Suprapubic skin (tissue), 3 donors: ENCODE data around the gene UEVLD.
"Not testable (repeated sequence)": the region's sequence is repeated elsewhere in the genome, so short reads cannot be mapped to it uniquely, and the experiment has no call there.

Experiments used
- CTCF ChIP-seq, 2 donors: fragments of 200-600 bp in 1 of 2; fragments of 450-650 bp in 1 of 2; sonication (generic) in 1 of 2; IDR thresholded peaks; one replicate each; pipeline ENCODE4 v1.5.1; 2016 to 2019; ENCODE audit warnings: antibody characterized with exemption in 2 of 2, mild to moderate bottlenecking in 1 of 2, moderate library complexity in 1 of 2
- EP300 ChIP-seq: sonication (generic); formaldehyde crosslinking; IDR thresholded peaks from one replicate; pipeline ENCODE4 v1.6.1; 2017; ENCODE audit warnings: antibody characterized with exemption
- POLR2A ChIP-seq, 2 donors: fragments of 450-650 bp; IDR thresholded peaks; one replicate each; pipeline ENCODE4 v1.6.1; 2017; ENCODE audit warnings: antibody characterized with exemption in 2 of 2, mild to moderate bottlenecking in 2 of 2, moderate library complexity in 2 of 2

GRCh38 chr11:18594088-18594487 lies 5.6 kb upstream of the UEVLD start:
- not testable (repeated sequence) for TF ChIP-seq CTCF (IDR thresholded peaks at IDR 0.05); POLR2A (IDR thresholded peaks at IDR 0.05); EP300
